Skeletal muscle satellite cell (primary cell): ENCODE results near the gene RBM19.

ENCODE experiments used
- H3K27me3 ChIP-seq: 2 replicates; pipeline ENCODE4 v1.7.0; 2013; ENCODE audit warnings: low read length; ENCODE audit not compliant: control insufficient read depth, insufficient read depth
- H3K36me3 ChIP-seq: 2 replicates; pipeline ENCODE4 v1.7.0; 2013; ENCODE audit warnings: mild to moderate bottlenecking, control low read depth, low read length; ENCODE audit not compliant: insufficient read depth
- H3K4me1 ChIP-seq: 2 replicates; pipeline ENCODE4 v1.7.0; 2013; ENCODE audit warnings: low read length; ENCODE audit not compliant: control insufficient read depth, insufficient read depth
- H3K4me2 ChIP-seq: 2 replicates; pipeline ENCODE4 v1.7.0; 2013; ENCODE audit warnings: mild to moderate bottlenecking, low read length
- H3K4me3 ChIP-seq: 2 replicates; pipeline ENCODE4 v1.7.0; 2013; ENCODE audit warnings: low read length
- H3K9ac ChIP-seq: 2 replicates; pipeline ENCODE4 v1.7.0; 2013; ENCODE audit warnings: mild to moderate bottlenecking, low read depth, low read length, moderate library complexity
- H3K9me3 ChIP-seq: replicated peaks from 2 replicates; pipeline ENCODE4 v1.7.0; 2013; ENCODE audit warnings: mild to moderate bottlenecking, control low read depth, low read length

Gene RBM19

DNA sequence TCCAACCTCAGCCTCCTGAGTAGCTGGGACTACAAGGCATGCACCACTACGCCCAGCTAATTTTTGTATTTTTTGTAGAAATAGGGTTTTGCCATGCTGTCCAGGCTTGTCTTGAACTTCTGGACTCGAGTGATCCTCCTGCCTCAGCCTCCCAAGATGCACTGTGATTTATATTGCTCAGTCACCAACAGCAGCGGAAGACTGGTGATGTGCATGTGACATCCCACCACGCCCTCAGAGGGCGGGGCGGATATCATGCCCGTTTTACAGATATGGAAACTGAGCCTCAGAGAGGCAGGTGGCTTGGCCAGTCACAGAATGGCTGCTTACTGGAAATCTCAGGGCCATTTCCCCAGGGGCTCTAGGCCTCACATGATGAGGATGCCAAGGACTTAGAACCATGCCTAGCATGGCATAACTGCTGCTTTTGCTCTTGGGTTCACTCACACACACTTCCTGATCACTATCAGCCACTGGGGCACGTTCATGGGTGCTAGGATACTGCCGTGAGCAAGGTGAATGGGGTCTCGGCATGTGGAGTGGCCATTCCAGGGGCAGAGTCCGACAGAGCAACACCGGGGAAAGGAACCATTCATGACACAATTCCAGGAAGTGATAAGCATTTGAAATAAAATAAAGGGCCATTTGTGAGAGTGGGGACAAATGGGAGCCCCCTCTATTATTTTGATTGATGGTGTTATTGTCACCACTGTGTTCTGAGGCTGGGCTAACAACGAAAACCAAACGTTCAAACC is 31.9 kb downstream of the RBM19 start:
- H3K4me3 ChIP-seq: no peak overlapping the region
- no peaks in the 10 kb centered on the region for H3K9me3 ChIP-seq
- peaks cover 36% of the 10 kb centered on the region for H3K36me3 ChIP-seq
- no peak overlapping the region for H3K4me2 ChIP-seq
- peaks cover 11% of the 10 kb centered on the region for H3K4me1 ChIP-seq
- no peak overlapping the region for H3K9ac ChIP-seq
- H3K27me3 ChIP-seq: no peaks in the 10 kb centered on the region

DNA sequence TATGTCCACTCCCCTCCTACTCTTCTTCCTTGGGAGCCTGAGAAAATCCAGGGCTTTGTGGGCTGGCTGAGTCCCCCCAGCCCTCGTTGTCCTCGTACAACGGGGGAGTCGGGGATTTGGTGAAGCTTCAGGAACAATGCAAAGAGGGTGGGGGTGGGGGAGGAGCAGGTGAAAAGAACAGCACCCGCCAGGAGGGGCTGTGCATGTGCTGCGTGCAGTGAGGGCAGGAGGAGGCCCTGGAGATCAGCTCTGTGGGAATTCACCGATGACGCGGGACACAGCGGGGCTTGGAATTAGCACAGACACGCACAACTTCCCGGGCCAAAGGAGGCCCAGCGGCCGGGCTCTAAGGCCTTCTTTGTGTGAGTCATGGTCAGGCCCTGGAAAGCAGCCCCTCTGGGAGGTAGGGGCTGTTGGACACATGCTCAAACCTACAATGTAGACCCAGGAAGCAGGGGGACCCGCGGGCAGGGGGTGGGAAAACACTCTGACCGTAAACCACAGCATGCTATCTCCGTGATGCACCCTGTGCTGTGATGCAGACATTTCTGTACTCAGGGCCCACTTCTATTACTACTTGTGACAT is 32.8 kb downstream of the RBM19 start:
- no peak overlapping the region for H3K9ac ChIP-seq
- peaks cover 11% of the 10 kb centered on the region for H3K4me1 ChIP-seq
- H3K9me3 ChIP-seq: no peaks in the 10 kb centered on the region
- H3K4me2 ChIP-seq: no peak overlapping the region
- H3K4me3 ChIP-seq: no peak overlapping the region
- H3K27me3 ChIP-seq: no peaks in the 10 kb centered on the region
- H3K36me3 ChIP-seq: peaks cover 36% of the 10 kb centered on the region

DNA sequence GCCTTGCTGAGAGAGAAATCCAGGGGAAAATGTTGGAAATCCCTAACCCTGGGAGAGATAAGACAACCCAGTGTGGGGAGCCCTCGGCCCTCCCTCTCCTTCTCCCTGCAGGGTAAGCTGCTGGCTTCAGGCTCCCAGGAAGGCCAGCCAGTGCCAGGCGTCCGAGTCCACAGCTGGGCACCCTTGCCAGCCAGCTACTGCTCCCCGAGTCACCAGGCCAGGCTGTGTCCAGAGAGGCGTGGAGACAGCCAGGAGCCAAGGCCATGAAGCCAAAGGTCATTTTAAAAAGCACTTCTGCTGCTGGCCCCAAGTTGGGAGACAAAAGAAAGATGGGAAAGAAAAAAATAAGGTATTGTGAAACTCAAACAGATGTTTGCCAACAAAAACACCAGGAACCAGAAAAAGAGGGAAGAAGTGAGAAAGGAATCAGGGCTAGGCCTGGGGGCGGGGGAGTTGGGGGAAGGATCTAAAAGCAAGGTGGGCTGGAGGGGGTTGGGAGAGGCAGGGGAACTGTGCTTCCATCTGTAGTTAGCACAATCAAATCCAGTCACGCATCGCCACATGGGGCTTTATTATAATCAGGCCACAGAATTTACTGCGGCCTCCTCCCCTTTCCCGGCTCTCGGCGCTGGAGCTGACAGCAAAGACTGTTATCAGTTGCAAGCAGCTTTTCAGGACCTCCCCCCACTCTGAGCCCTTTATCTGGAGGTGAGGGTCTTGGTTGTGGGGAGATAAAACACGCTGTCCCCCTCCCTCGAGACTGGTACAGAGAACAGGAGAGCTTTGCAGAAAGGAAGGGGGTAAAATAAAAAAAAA is 33.5 kb downstream of the RBM19 start:
- no peak overlapping the region for H3K9ac ChIP-seq
- H3K36me3 ChIP-seq: peaks cover 30% of the 10 kb centered on the region
- H3K27me3 ChIP-seq: no peaks in the 10 kb centered on the region
- H3K9me3 ChIP-seq: no peaks in the 10 kb centered on the region
- no peak overlapping the region for H3K4me3 ChIP-seq
- H3K4me1 ChIP-seq: peaks cover 11% of the 10 kb centered on the region
- peak overlapping the region; percentile 25 for H3K4me2 ChIP-seq

DNA sequence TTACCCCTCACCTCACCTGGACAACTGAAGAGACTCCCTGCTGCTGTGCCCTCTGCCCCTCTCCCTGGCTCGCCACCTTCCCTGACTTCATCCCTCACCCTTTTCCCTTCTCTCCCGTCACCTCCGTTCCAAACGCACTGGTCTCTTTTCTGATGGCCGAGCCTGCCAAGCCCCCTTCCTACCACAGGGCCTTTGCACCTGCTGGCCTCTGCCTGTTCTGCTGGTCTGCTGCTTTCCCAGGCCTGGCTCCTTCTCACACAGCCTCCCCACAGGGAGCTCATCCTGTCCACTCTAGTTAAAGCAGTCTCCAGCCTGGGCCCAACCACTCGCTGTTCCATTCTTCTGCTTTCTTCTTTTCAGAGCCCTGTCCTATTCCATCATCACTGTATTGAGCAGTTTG is 34.6 kb downstream of the RBM19 start:
- Histone ChIP-seq H3K36me3 (peaks cover 32% of the 10 kb centered on the region), H3K4me2 (no peak overlapping the region), H3K27me3 (no peaks in the 10 kb centered on the region), H3K9me3 (no peaks in the 10 kb centered on the region), H3K4me1 (peaks cover 11% of the 10 kb centered on the region), H3K9ac (no peak overlapping the region), H3K4me3 (no peak overlapping the region)

DNA sequence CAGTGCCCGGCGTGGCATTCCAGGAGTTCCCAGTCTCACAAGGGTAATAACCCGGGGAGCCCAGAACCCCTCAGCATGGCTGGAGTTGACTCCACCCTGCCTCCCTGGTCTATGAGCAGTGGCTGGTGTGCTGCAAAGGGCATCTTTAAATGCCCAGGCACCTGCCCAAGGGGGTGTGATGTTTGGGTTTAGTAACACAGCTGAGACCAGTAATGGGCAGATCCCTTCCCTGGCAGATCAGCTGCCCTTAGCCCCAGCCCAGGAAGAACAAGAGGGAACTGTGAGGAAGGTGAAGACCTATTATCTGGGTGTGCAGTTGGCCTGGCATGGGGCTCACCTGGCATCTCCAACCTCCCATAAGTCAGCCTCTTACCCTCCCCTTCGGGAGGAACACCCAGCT is 35.9 kb downstream of the RBM19 start:
- H3K4me2 ChIP-seq: no peak overlapping the region
- H3K9me3 ChIP-seq: no peaks in the 10 kb centered on the region
- peaks cover 34% of the 10 kb centered on the region for H3K36me3 ChIP-seq
- no peak overlapping the region for H3K4me3 ChIP-seq
- peaks cover 11% of the 10 kb centered on the region for H3K4me1 ChIP-seq
- no peaks in the 10 kb centered on the region for H3K27me3 ChIP-seq
- H3K9ac ChIP-seq: no peak overlapping the region

DNA sequence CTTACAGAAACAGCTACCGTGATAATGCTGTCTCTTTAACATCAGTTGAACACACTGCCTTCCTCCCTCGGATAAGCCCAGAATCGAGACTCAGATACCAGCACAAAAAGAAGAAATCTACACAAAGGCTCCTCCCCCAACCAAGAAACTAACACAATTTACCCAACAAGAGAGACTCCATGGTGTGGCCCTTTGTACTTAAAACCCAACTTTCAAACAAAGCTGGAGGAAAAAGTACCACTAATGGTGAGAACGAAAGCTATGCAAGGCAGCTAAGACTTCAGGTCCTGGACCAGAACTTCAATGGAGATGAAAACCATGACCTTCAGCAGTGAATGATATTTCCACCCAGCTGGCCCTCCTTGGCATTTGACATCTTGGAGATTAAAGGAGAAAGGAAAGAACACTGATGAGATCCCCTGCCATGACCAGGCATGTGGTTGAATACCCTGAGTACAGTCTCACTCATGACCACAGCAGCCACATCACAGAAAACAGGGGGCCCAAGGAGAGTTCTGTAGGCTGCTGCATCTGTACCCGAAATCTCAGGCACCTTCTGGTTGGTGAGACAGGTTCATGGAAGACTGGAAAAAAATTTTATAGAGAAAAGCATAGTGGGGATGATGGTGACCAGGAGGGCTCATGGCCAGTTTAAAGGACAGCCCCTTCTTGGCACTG is 36.7 kb downstream of the RBM19 start:
- Histone ChIP-seq H3K4me3 (no peak overlapping the region), H3K4me1 (peaks cover 11% of the 10 kb centered on the region), H3K9ac (no peak overlapping the region), H3K4me2 (no peak overlapping the region), H3K27me3 (no peaks in the 10 kb centered on the region), H3K36me3 (peaks cover 34% of the 10 kb centered on the region), H3K9me3 (no peaks in the 10 kb centered on the region)

DNA sequence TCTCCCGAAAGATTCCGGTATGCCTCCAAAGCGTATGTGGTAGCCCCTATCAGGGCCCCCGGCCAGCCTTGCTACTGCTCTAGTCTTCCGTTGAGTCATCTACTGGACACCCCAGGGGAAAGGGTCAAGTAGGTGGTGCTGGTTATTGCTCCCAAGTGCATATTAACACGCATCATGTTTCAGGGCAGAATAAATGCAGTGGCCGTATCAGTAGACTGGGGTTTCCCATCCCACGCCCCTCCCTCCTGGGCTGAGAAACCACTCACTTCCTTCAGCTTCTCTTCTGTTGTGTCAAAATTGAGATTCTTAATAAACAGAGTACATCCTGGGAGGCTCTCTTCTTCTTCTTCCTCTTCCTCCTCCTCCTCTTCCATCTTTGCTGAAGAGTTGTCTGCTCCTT is 39.3 kb downstream of the RBM19 start:
- Histone ChIP-seq H3K36me3 (peaks cover 51% of the 10 kb centered on the region), H3K9ac (no peak overlapping the region), H3K4me2 (no peak overlapping the region), H3K27me3 (no peaks in the 10 kb centered on the region), H3K4me1 (no peaks in the 10 kb centered on the region), H3K9me3 (no peaks in the 10 kb centered on the region), H3K4me3 (no peak overlapping the region)

DNA sequence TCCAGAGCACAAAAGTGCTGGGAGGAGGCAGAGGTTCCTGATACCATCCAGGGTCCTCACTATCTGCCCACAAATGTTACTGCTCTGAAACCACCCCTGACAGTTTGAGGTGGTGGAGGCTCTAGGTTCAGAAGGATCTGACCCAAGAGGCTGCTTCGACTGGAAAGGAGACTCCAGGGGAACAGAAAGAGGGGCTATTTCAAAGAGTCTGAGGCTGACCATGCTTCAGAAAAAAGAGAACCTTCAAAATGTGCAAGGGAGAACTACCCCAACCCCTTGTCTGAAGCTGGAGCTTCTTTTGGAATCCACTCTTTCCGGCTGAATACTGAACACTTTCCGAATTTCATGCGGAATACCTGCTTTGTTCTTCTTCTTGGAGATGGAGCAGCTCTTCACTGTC is 41.8 kb downstream of the RBM19 start:
- Histone ChIP-seq H3K4me2 (no peak overlapping the region), H3K27me3 (no peaks in the 10 kb centered on the region), H3K9me3 (no peaks in the 10 kb centered on the region), H3K9ac (no peak overlapping the region), H3K36me3 (peaks cover 43% of the 10 kb centered on the region), H3K4me1 (no peaks in the 10 kb centered on the region), H3K4me3 (no peak overlapping the region)

DNA sequence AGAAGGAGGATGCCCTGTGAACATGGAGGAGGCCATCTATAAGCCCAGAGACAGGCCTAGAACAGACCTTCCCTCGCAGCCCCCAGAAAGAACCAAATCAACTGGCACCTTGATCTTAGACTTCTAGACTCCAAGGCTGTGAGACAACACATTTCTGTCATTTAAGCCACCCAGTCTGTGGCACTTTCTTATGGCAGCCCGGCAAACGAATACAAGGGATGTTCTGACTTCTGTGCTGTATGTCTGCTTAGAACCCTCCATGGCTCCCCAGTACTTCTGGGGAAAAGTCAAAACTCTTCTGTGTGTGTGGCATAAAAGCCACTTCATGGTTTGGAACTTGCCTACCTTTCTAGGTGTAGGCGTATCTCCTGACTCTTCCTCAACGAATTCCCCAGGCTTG is 42.9 kb downstream of the RBM19 start:
- H3K27me3 ChIP-seq: no peaks in the 10 kb centered on the region
- no peak overlapping the region for H3K4me2 ChIP-seq
- no peak overlapping the region for H3K9ac ChIP-seq
- no peak overlapping the region for H3K4me3 ChIP-seq
- no peaks in the 10 kb centered on the region for H3K9me3 ChIP-seq
- no peaks in the 10 kb centered on the region for H3K4me1 ChIP-seq
- H3K36me3 ChIP-seq: peaks cover 43% of the 10 kb centered on the region

DNA sequence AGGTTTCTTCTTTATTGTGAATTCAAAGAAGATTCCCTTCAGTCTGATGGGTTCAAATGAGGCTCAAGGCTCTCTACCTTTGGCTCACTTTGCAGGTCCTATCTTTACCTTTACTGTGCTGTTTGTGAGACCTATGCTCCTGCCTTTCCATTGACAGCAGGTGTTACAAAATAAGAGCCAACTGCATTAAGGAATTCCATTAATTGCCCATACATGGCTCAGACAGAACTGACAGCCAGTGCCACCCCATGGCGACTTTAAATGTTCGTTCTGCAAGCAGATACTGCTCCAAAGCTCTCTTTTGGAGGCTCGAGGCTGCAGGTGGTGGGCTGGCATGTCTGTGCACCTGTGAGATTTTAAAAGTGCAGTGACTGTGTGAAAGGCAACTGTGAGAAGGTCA is 44.7 kb downstream of the RBM19 start:
- Histone ChIP-seq H3K4me3 (no peak overlapping the region), H3K9ac (no peak overlapping the region), H3K9me3 (no peaks in the 10 kb centered on the region), H3K36me3 (peaks cover 40% of the 10 kb centered on the region), H3K27me3 (no peaks in the 10 kb centered on the region), H3K4me1 (no peaks in the 10 kb centered on the region), H3K4me2 (no peak overlapping the region)

DNA sequence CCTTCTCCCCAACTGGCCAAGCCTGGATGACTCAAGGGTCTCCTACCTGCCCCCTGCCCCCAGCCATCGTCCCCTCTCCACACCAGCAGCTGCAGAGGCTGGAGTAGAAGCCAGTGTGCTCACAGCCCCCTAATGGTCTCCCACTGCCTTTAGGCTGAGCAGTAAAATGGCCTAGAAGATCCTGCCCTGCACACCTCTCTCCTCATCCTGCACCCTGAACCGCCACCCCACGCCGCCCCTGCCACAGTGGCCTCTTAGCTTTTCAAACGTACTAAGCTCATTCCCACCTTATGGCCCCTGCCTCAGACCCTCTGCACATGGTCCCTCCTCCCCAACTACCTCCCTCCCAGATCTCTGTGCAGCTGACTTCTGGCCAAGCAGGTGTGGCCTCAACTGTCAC is 46.3 kb downstream of the RBM19 start:
- Histone ChIP-seq H3K4me3 (no peak overlapping the region), H3K4me1 (no peaks in the 10 kb centered on the region), H3K27me3 (no peaks in the 10 kb centered on the region), H3K9ac (no peak overlapping the region), H3K9me3 (no peaks in the 10 kb centered on the region), H3K36me3 (peaks cover 31% of the 10 kb centered on the region), H3K4me2 (no peak overlapping the region)
